NCI-H524 treated with DMSO at 0.1 percent for 48 hours (cell line): ENCODE data around the gene LDLRAD3.

Experiments
- DNase-seq: peaks from one replicate; lab custom pipeline; 2025; lab: John Stamatoyannopoulos, UW

The LDLRAD3 gene

GRCh38 chr11:36105743-36106581 is 162.1 kb downstream of the LDLRAD3 start:
- DNase-seq, result no peak

- no peak for DNase-seq
Measured at GRCh38 chr11:36107547-36107946, 163.7 kb downstream of the LDLRAD3 start.

- DNase-seq, result no peak
Measured at GRCh38 chr11:36108881-36109589, 165.2 kb downstream of the LDLRAD3 start.

- DNase-seq, result no peak
Measured at GRCh38 chr11:36109590-36109849, 165.7 kb downstream of the LDLRAD3 start.

GRCh38 chr11:36109850-36110606 is 166.2 kb downstream of the LDLRAD3 start:
- no peak for DNase-seq

DNA sequence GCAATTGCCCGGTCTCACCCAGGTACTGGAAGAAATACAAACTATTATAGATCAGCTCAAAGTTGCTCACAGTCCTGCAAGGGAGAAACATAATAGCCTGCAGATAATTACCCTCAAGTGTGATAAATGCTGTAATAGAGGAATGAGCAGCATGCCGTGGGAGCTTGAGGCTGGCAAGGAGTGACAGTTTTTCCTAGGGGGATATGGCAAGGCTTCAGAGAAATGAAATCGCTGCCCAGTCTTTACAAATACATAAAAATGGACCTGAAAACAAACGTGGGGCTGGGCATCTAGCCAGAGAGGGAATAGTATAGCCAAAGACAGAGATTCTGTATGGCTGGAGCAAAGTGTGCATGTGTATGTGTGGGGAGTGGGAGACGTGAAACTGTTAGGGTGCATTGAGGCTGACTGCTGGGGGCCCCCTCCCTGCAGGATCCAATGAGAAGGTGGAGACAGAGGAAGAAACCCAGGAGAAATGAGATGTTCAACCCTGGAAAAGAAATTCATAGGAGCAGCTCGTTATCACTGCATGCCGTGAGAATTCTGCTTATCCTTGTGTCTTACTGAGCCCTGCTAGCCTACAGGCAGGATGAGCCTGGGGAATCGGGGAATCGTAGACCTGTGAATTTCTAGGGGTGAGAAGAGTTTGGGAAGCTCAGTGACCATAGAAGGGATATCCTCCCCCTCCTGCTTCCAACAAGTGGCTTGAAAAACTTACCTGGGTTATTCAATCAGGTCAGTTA is 167.0 kb downstream of the LDLRAD3 start:
- DNase-seq, result no peak

DNA sequence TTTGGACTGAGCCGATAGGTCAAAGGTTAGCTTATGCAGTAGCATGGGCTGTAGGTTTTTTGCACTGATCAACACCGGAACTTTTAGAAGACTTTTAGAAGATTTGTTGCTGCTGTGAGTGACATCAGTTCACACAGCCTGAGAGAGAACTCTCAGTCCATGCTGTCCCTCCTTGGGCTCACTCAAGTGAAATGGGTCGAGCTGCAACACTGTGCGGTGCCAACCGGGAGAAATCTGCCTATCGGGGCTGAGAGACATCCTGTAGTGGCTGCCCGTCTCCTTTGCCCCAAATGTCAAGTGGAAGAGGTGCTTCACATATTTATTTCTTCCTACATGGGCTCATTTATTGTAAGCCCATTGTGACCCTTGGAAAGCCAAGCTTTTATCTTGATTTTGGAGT is 170.2 kb downstream of the LDLRAD3 start:
- DNase-seq, result no peak

DNA sequence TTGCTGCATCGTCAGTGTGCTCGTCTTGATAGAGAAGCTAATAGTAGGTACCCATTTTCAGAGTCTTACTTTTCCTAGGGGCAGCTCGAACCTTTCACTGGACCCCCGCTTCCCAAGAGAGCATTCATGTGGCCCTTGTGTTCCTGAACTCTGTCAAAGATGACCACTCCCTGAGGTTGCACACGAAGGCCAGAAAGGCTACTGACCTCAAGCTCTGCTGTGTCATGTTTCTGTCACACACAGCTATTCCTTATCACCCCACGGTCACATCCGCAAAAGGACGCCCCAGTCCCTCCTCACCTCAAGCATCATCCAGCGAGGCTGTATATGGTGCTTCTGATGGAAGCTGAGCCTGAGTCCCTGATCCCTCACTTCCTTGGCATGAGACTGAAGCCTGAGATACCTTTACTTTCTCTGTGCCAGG is 171.5 kb downstream of the LDLRAD3 start:
- no peak for DNase-seq

- no peak for DNase-seq
Measured at GRCh38 chr11:36116161-36116560, 172.3 kb downstream of the LDLRAD3 start.

DNA sequence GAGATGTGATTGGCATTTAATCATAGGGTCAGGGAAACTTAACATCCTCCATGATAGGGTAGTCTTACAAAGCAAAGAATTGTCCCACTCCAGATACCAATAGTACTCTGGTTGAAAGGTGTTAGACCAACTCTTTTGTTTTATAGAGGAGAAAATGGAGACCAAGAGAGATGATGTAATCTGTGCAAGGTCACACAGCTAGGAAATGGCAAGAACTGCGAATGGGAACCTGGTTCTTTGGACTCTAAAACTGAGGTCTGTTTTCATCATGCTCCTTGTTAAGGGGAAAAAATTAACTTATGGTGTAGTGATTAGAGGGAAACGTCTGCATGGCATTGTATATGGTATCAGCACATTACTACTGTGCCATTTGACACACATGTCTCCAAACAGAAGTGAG is 174.2 kb downstream of the LDLRAD3 start:
- DNase-seq, result no peak

GRCh38 chr11:36119300-36119699 is 175.4 kb downstream of the LDLRAD3 start:
- DNase-seq, result no peak

GRCh38 chr11:36121054-36121453 is 177.2 kb downstream of the LDLRAD3 start:
- DNase-seq, result no peak

GRCh38 chr11:36122671-36123070 is 178.8 kb downstream of the LDLRAD3 start:
- no peak for DNase-seq

DNA sequence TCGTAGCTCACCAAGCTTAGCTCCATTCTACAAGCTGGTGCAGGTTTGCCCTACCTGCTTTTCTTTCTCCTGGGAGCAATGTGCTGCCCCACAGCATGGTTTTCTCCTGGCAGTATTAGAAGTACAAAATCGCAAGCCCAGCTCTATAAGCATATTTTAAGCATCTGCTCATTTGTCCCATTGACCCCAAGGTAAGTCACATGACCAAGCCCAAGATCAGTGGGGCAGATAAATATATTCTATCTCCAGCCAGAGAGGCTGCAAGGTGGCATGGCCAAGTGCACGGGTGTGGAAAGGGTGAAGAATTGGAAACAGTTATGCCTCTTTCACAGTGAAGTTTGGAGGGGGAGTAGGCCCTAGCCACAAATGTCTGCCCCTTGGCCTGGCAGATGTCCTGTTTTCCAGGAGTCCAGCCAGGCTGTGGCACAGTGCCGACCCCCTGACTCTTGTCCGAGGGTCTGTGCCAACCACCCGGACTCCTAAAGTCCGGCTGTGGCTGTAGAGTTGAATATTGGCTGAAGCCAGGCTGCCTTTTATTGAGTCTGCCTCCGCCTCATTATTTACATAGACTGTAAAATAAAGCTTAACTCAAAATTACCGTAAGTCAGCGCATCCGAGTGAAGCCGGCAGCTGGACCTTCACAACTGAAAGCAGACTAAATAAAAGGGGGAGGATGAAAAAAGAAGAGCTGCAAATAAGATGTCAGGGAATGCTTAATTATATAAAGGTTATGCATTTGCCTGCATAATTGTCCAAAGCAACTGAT is 179.7 kb downstream of the LDLRAD3 start:
- no peak for DNase-seq

- DNase-seq, result no peak
Measured at GRCh38 chr11:36126678-36127077, 182.8 kb downstream of the LDLRAD3 start.

- DNase-seq, result no peak
Measured at GRCh38 chr11:36127550-36127949, 183.7 kb downstream of the LDLRAD3 start.

DNA sequence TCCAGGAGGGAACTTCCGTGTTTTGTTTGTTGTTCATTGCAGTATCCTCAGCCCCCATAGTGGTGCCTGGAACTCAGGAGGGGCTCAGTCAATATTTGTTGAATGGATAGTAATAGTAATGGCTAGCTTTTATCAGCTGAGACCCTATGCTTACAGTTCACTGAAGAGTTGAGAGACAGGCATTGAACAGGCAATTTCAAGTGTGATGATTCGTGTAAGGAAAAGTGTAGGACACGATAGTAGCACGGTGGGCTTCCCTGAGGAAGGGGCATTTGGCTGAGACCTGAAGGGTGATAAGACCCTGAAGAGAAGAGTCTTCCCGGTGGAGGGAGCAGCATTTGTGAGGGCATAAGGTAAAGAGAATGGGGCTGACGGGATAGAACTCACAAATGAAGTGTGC is 186.1 kb downstream of the LDLRAD3 start:
- DNase-seq, result no peak

- DNase-seq, result no peak
Measured at GRCh38 chr11:36130401-36130800, 186.5 kb downstream of the LDLRAD3 start.

DNA sequence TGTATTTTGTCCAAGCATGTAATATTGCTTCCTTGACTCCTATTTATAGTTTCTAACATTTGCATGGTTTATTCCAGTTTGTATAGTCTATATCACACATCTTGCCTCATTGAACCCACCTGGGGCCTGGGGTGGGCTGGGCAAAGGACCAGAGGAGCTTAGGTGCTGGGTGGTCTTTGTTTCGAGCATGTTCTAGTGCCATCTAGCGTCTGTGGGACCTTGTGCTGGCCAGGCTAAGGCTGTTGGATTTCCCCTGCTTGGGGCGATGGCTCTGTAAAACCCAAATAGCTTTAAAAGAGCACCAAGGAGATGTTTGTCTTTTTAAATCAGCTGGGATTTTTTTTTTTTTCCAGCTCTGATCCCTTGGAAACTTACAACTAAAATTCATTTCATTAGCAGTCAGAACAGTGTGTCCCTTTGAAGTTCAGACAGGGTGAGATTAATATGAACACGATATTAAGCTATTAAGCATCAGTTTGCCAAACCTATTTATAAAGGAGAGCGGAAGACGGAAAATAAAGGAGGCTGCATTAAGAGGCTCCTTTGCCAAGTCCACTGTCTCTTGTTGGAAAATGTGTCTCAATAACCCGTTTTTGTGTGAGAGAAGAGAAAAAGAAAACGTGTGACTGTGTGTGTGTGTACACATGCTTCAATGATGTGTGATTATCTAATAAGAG is 188.0 kb downstream of the LDLRAD3 start:
- peak; percentile 27 for DNase-seq

- no peak for DNase-seq
Measured at GRCh38 chr11:36132940-36133339, 189.1 kb downstream of the LDLRAD3 start.

- no peak for DNase-seq
Measured at GRCh38 chr11:36135076-36135475, 191.2 kb downstream of the LDLRAD3 start.
